GM21529 (cell line): ENCODE results near the gene A3GALT2.
"Not testable (repeated sequence)": the region's sequence is repeated elsewhere in the genome, so short reads cannot be mapped to it uniquely, and the experiment has no call there.

Experiments used
- ATAC-seq: cut with Tn5 transposase; IDR thresholded peaks from one replicate; pipeline ENCODE4 v1.9.1; 2021; ENCODE audit not compliant: unreplicated experiment

Gene A3GALT2

DNA sequence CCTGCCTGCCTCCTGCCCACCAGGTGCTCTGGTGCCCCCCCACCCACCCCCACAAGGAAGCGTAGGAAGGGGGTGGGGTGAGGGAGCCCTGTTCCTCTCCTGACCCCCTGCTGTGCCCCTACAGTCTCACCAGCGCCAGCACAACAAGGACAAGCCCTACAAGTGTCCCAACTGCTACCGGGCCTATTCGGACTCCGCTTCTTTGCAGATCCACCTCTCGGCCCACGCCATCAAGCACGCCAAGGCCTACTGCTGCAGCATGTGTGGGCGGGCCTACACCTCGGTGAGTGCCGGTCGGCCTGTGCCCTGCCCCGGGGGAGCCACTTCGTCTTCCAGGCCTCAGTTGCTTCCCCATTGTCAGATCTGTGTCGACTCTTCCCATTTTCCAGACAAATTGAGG is 25.9 kb downstream of the A3GALT2 start:
- ATAC-seq: no peak

DNA sequence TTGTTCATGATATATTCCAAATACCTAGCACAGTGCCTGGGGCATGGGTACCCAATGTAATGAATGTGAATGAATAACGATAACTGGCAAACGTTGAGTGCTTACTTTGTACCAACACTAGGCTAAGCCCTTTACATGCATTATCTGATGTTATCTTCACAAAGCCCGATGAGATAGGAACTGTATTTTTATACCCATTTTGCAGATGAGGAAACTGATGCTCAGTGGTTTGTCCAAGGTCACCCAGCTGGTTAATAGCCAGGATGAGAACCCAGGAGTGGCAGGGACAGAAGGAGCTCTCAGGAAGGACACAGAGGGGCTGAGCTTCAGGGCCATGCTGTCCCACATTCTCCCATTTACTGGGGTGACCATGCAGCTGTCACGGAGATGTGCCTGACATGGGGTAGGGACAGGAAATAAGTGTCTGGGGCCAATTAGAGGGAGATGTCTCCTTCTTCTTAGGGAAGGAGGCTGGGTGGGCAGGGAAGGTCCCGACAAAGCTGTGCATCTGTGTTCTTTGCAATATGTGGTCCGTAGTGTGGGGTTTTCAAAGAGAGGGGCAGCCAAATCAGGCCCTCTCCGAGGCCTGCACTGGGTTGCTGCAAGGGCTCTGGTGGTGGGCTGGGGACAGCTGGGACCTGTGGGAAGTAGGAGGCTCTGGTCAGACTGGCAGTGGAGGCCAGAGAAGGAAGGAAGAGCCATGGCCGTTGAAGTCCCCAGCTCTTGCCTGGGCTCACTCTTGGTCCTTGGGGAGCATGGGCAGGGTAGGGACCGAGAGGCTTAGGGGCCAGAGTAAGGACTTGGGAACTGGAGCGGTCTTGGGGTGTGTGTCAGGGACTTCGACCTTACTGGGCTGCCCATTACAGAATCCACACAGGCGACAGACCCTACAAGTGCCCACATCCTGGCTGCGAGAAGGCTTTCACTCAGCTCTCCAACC is 26.6 kb downstream of the A3GALT2 start:
- ATAC-seq: no peak

DNA sequence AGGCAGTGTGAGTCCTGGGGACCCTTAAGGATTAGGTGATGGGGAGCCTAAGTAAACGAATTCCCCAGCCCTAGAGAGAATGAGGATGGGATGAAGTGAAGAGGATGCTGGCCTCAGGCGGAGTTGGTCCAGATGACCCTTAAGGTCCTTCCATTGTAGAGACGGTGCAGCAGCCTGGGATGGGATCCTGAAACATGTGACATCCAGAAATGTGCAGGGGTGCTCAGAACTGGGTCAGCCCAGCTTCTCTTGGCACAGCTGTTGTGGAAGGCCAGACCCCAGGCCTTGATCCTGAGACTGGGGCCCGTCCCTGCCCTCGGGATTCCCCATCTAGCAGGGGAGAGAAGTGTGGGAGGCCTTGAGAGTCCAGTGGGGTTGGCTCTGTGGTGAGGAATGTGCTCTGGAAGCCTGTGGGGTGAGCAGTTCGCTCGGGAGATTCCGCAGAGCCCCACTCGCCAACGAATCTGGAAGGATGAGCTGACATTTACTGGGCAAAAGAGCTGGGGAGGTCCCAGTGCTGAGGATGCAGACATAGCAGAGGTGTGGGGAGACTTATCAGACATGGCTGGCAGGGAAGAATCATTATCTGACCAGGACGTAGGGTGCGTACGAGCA is 28.1 kb downstream of the A3GALT2 start:
- ATAC-seq: no peak

DNA sequence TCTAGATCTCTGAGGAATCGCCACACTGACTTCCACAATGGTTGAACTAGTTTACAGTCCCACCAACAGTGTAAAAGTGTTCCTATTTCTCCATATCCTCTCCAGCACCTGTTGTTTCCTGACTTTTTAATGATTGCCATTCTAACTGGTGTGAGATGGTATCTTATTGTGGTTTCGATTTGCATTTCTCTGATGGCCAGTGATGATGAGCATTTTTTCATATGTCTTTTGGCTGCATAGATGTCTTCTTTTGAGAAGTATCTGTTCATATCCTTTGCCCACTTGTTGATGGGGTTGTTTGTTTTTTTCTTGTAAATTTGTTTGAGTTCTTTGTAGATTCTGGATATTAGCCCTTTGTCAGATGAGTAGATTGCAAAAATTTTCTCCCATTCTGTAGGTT is 30.3 kb downstream of the A3GALT2 start:
- ATAC-seq: not testable (repeated sequence)

- no peak for ATAC-seq
Measured at GRCh38 chr1:33289858-33290154, 31.1 kb downstream of the A3GALT2 start.

DNA sequence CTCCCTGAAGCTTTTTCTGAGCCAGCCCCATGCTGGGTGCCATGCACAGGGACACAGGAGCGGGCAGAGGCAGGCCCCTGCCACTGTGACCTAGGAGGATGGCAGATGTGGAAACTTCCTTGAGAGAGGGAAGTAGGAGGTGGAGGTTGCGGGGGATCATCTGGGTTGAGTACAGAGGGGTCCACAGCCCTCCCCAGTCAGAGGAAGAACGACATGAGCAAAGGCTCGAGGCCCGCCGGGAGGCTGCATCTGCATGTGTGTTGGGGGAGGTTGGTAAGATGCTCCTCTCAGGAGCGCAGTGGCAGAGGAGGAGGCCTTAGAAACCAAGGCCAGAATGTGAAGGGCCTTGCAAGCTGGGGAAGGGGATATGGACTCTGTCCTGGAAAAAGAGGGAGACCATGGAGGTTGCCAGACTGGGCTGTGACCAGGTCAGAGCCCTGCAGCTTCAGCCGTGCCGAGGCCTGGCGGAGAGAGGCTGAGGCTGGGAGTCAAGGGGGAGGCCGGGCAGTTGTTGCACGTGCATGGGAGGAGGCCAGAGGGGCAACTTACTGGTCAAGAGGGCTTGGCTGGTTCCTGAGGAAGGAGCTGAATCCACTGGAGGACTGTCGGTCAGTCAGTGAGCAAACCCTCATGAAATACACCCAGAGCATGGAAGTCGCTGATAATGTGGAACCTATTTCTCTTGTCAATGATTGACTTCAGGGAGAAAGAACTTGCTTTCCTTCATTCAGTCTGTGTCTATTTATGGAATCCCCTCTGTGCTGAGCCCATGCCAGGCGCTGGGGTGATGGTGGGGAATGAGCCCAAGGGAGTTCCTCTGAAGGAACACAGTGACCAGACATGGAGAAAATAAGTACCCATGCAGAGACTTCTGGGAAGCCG is 31.7 kb downstream of the A3GALT2 start:
- ATAC-seq: no peak

GRCh38 chr1:33287317-33287716 is 33.6 kb downstream of the A3GALT2 start:
- ATAC-seq: no peak

GRCh38 chr1:33286451-33287185 is 34.3 kb downstream of the A3GALT2 start:
- no peak for ATAC-seq

GRCh38 chr1:33284049-33284448 is 36.8 kb downstream of the A3GALT2 start:
- no peak for ATAC-seq

GRCh38 chr1:33282791-33283190 is 38.1 kb downstream of the A3GALT2 start:
- ATAC-seq: no peak

DNA sequence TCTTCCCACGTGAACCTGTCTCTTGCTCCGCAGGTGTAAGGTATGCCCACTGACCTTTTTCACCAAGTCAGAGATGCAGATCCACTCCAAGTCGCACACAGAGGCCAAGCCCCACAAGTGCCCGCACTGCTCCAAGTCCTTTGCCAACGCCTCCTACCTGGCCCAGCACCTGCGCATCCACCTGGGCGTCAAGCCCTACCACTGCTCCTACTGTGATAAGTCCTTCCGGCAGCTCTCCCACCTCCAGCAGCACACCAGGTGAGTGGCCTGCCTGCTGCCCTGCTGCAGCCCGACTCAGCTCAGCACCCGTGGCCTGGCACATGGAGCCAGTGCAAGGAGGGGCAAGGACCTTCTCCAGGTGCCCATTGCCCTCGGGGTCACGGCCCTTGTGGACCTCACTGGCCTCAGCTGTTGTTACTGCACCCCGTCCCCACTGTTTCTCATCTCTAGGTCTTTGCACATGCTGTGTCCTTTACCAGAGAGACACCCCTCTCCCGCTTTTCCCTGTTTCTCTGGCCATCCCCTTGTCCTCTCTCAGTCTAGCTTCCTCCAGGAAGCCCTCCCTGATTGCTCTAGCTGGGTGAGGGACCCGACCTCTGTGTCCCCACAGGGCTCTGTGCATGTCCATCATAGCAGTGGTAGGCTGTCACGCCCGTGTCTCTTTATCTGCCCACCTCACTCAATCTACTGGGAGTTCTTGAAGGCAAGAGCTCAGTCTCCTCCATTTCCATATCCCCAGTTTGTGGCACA is 39.2 kb downstream of the A3GALT2 start:
- no peak for ATAC-seq

- ATAC-seq: no peak
Measured at GRCh38 chr1:33280091-33280661, 40.7 kb downstream of the A3GALT2 start.

DNA sequence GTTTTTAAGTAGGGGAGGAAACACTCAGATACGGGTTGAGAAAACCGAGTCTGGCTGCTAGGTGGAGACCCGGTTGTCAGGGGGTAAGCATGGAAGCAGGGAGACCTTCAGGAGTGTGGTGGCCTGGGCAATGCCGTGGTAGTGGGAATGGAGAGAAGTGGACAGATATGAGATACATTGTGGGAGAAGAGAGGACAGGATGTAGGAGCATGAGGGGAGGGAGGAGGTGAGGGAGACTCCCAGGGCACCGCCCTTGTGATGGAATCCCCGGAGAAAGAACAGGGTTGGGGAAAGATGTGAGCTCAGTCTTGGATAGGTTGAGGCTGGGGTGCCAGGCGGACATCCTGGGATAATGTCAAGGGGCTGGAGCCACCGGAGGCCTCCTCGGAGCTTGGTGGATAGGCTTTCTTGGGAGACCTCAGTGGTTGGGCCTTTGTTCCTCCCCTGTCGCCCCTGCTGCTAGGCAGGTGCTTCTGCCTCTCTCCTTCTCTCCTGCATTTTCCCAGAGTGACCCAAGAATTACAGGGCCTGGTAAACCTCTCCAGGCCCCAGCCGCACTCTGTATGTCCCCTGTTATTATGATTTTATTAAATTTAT is 43.3 kb downstream of the A3GALT2 start:
- ATAC-seq: no peak

DNA sequence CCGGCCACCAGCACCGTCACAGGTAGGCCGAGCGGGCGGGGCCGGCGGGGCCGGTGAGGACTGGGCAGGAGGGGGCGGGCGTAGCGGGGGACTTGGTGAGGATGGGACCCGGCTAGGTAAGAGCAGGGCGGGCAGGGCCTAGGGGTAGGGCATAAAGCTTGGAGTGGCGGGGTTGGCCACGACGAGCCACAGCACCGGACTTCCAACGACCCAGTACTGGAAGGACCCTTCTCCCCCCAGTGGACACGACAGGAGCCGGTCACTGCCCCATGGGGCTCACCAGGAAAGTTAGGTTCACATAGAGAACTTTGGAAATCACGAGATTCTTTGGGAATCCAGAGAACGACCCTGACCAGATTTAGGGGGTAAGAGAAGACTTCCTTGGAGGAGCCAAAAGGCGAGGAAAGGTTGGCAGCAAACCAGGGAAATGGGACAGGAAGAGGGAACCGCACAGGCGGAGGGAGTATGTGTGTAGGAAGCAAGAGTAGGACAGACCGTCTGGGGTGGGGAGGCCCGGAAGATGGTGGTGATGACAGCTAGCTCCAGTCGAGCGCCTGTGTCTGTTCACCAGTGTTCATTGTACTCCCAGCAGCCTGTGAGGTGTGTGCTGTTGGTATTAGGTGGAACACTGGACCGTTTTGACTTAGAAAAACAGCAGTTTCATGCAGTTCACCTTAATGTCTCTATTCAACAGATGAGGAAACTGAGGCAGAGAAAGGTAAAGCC is 44.2 kb downstream of the A3GALT2 start:
- ATAC-seq: no peak

DNA sequence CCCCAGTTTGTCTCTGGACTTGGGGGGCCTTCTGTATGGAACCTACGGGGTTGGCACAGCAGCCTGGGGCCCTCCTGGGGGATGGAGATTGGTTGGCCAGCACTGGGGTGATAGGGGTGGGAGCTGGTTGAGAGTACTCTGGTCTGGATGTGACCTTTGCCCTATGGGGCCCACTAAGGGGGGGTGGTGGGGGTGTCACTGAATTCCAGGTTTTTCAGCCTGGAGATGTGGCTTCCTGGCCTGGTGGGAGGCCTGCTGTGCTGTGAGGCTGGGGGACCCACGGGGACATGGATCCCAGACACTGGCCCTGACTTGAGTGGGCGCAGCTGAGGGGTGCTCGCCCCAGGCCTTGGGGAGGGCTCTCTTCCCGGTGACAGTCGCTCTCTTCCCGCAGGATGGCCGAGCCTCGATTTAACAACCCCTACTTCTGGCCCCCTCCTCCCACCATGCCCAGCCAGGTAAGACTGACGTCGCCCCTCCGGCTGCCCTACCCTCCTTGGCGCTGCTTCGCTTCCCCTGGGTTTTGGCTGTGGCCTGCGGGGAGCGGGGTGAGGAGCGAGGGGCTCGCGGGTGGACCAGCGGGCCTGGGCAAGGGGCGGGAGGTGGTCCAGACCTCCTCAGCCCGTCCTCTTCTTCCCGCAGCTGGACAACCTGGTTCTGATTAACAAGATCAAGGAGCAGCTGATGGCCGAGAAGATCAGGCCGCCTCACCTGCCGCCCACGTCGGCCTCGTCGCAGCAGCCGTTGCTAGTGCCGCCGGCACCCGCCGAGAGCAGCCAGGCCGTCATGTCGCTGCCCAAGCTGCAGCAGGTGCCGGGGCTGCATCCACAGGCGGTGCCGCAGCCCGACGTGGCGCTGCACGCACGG is 45.0 kb downstream of the A3GALT2 start:
- no peak for ATAC-seq

- no peak for ATAC-seq
Measured at GRCh38 chr1:33275195-33275594, 45.7 kb downstream of the A3GALT2 start.

GRCh38 chr1:33274446-33274845 is 46.5 kb downstream of the A3GALT2 start:
- ATAC-seq: no peak

DNA sequence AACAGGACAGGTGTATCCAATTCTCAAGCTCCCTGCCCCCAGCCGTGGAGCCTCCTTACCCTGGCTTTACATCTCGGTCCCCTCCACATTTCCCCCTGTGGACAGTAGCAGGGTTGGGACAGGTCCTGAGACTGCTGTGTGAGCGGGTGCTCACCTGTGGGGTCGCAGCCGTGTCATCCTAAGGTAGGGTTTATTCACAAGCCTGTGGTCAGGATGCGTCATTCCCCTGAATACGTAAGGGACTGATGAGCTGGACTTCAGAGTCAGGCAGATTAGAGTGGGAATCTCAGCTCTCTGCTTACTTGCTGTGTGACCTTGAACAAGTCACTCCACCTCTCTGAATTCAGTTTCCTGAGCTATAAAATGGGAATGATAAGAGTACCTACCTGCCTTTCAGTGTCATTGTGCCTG is 46.9 kb downstream of the A3GALT2 start:
- ATAC-seq: no peak
